CD14-positive monocyte (primary cell): ENCODE measurements around the gene JOSD2. TPM values are rescaled to one million over a fixed set of nuclear protein-coding genes. Genes with fewer than 3 reads are reported as not detected.

Experiments used
- DNase-seq, 3 donors: peaks; one replicate each; pipeline ENCODE4 v3.0.0-alpha.2; 2011 to 2022
- H2AFZ ChIP-seq: 2 replicates; pipeline ENCODE4 v1.6.0; 2012; ENCODE audit warnings: mild to moderate bottlenecking, low read depth, low read length, inconsistent platforms; ENCODE audit not compliant: insufficient read depth, poor library complexity, severe bottlenecking
- H3K27ac ChIP-seq, 2 donors: 1 replicate in 1 of 2; 2 replicates in 1 of 2; pipeline ENCODE4 v1.5.1; 2012 to 2013; ENCODE audit warnings: low read length in 2 of 2, control low read depth in 1 of 2, inconsistent platforms in 1 of 2, low read depth in 1 of 2, mild to moderate bottlenecking in 1 of 2
- H3K27me3 ChIP-seq, 2 donors: one replicate each; pipeline versions ENCODE4 v1.6.0 to v1.6.1; 2011 to 2013; ENCODE audit warnings: low read length in 2 of 2; ENCODE audit not compliant: control insufficient read depth in 2 of 2, insufficient read depth in 2 of 2
- H3K36me3 ChIP-seq, 2 donors: replicated peaks in 1 of 2; 1 replicate in 1 of 2; 2 replicates in 1 of 2; pipeline versions ENCODE4 v1.5.1 to v1.6.1; 2012 to 2013; ENCODE audit warnings: low read length in 2 of 2, control low read depth in 1 of 2, inconsistent platforms in 1 of 2, mild to moderate bottlenecking in 1 of 2; ENCODE audit not compliant: insufficient read depth in 2 of 2, control insufficient read depth in 1 of 2
- H3K4me1 ChIP-seq, 2 donors: 1 replicate in 1 of 2; 2 replicates in 1 of 2; pipeline versions ENCODE4 v1.5.1 to v1.6.1; 2012 to 2013; ENCODE audit warnings: low read length in 2 of 2, control low read depth in 1 of 2, inconsistent platforms in 1 of 2, mild to moderate bottlenecking in 1 of 2, moderate library complexity in 1 of 2; ENCODE audit not compliant: insufficient read depth in 2 of 2, control insufficient read depth in 1 of 2
- H3K4me2 ChIP-seq: replicated peaks from 2 replicates; pipeline ENCODE3; 2012; ENCODE audit warnings: low read length, moderate library complexity, mild to moderate bottlenecking; ENCODE audit not compliant: poor library complexity, severe bottlenecking; ENCODE audit errors: extremely low read depth
- H3K4me3 ChIP-seq, 3 experiments: fragments of 200-600 bp in 1 of 3; sonication (generic) in 1 of 3; replicated peaks in 1 of 3; 1 replicate in 2 of 3; 2 replicates in 1 of 3; pipeline ENCODE4 v1.5.1; 2011 to 2013; ENCODE audit warnings: low read length in 3 of 3, mild to moderate bottlenecking in 3 of 3, control low read depth in 2 of 3, low read depth in 2 of 3, inconsistent platforms in 1 of 3, moderate library complexity in 1 of 3
- H3K79me2 ChIP-seq: 2 replicates; pipeline ENCODE4 v1.6.0; 2012; ENCODE audit warnings: mild to moderate bottlenecking, control low read depth, inconsistent platforms, low read length, moderate library complexity; ENCODE audit not compliant: insufficient read depth
- H3K9ac ChIP-seq: 2 replicates; pipeline ENCODE4 v1.6.0; 2017; ENCODE audit warnings: low read length, mild to moderate bottlenecking; ENCODE audit not compliant: insufficient read depth, poor library complexity, severe bottlenecking
- H3K9me3 ChIP-seq, 2 donors: replicated peaks in 1 of 2; 1 replicate in 1 of 2; 2 replicates in 1 of 2; pipeline versions ENCODE4 v1.5.1 to v1.6.1; 2012 to 2013; ENCODE audit warnings: low read length in 2 of 2, control low read depth in 1 of 2; ENCODE audit not compliant: control insufficient read depth in 1 of 2, insufficient read depth in 1 of 2
- H4K20me1 ChIP-seq: 2 replicates; pipeline ENCODE4 v1.6.0; 2012; ENCODE audit warnings: mild to moderate bottlenecking, low read length, control low read depth, moderate library complexity; ENCODE audit not compliant: insufficient read depth
- H3K27ac Mint-ChIP-seq, 7 donors: one replicate each; pipeline ENCODE4 v1.8.0; 2020; ENCODE audit warnings: mild to moderate bottlenecking in 7 of 7, mixed read lengths in 7 of 7, moderate library complexity in 6 of 7, inconsistent platforms in 2 of 7
- H3K27me3 Mint-ChIP-seq, 3 donors: one replicate each; pipeline ENCODE4 v1.8.0; 2021 to 2022; ENCODE audit warnings: low read depth in 3 of 3, mild to moderate bottlenecking in 3 of 3, mixed read lengths in 3 of 3, moderate library complexity in 3 of 3, inconsistent platforms in 1 of 3
- H3K36me3 Mint-ChIP-seq, 2 donors: one replicate each; pipeline ENCODE4 v1.8.0; 2020; ENCODE audit warnings: mixed read lengths in 2 of 2, inconsistent platforms in 1 of 2, mild to moderate bottlenecking in 1 of 2
- H3K4me1 Mint-ChIP-seq: one replicate; pipeline ENCODE4 v1.8.0; 2020; ENCODE audit warnings: mild to moderate bottlenecking, mixed read lengths
- H3K4me3 Mint-ChIP-seq, 2 donors: one replicate each; pipeline ENCODE4 v1.8.0; 2020; ENCODE audit warnings: mild to moderate bottlenecking in 2 of 2, mixed read lengths in 2 of 2, moderate library complexity in 1 of 2
- H3K9me3 Mint-ChIP-seq, 7 donors: one replicate each; pipeline ENCODE4 v1.8.0; 2020 to 2022; ENCODE audit warnings: mixed read lengths in 7 of 7, mild to moderate bottlenecking in 6 of 7, moderate library complexity in 6 of 7, inconsistent platforms in 2 of 7
- WGBS: methylation state at CpG from one replicate; pipeline ENCODE4 v1.1.5; 2013; ENCODE audit warnings: missing lambda C conversion rate; ENCODE audit not compliant: insufficient coverage; 5-methylcytosine and 5-hydroxymethylcytosine counted together
- intact Hi-C, 2 donors: fragments of 100-400 bp; cut with micrococcal nuclease; formaldehyde crosslinking; loops; one replicate each; pipeline versions ENCODE4 v1.15.0 to v1.15.1; 2023
- polyA plus RNA-seq, 3 donors: library from polyadenylated mRNA; depleted of rRNA in 1 of 3; unstranded in 2 of 3; stranded (reverse) in 1 of 3; fragments of 300-500 nt in 2 of 3; fragments of >200 nt in 1 of 3; fragmentation: Illumina TruSeq in 2 of 3; gene quantifications; 1 replicate in 2 of 3; 2 replicates in 1 of 3; pipeline ENCODE4 v1.2.3, GENCODE V29; 2012 to 2021
- TF ChIP-seq, protein P1 (sequence below): fragments of 200-600 bp; IDR thresholded peaks from one replicate; pipeline ENCODE4 v1.8.0; 2022; ENCODE audit warnings: antibody characterized with exemption, mild to moderate bottlenecking

Gene JOSD2
- polyA plus RNA-seq, 3 donors, result 33.0 to 43.0 (median 37.2) TPM

DNA sequence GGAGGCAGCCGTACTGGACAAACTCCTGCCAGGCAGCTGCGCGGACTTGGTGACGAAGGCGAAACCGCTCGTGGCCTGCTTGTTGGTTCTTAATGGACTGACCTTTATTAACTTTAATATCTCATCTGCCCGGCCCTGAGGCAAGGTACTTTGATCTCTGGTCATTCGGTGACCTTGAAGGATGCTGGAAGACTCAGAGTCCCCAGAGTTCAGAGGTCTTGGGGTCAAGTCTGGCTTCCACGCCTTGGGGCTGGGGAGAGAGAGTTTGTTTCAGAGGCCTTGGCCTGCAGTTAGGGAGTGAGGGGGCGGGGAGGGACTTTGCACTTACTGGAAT is 44.3 kb downstream of the JOSD2 start:
- no peaks in the 10 kb centered on the region for H3K4me1 ChIP-seq
- intact Hi-C loops, result no loop called here
- H3K27ac ChIP-seq, result no peak overlapping the region
- no peaks in the 10 kb centered on the region for H4K20me1 ChIP-seq
- no peak overlapping the region for H3K4me2 ChIP-seq
- H3K36me3 ChIP-seq, result no peaks in the 10 kb centered on the region
- no peak for DNase-seq
- H2AFZ ChIP-seq, result no peak overlapping the region
- no peaks in the 10 kb centered on the region for H3K4me1 Mint-ChIP-seq
- no peaks in the 10 kb centered on the region for H3K9me3 ChIP-seq
- H3K27me3 ChIP-seq, result no peaks in the 10 kb centered on the region
- no peak overlapping the region for H3K27ac Mint-ChIP-seq
- H3K36me3 Mint-ChIP-seq, result no peaks in the 10 kb centered on the region
- no peaks in the 10 kb centered on the region for H3K79me2 ChIP-seq
- 95% methylated on average over 9 of the region's 11 CpGs for WGBS
- H3K27me3 Mint-ChIP-seq, result peaks cover 3 to 8% (median 8%) of the 10 kb centered on the region in 3 donors
- TF ChIP-seq, protein P1, sequence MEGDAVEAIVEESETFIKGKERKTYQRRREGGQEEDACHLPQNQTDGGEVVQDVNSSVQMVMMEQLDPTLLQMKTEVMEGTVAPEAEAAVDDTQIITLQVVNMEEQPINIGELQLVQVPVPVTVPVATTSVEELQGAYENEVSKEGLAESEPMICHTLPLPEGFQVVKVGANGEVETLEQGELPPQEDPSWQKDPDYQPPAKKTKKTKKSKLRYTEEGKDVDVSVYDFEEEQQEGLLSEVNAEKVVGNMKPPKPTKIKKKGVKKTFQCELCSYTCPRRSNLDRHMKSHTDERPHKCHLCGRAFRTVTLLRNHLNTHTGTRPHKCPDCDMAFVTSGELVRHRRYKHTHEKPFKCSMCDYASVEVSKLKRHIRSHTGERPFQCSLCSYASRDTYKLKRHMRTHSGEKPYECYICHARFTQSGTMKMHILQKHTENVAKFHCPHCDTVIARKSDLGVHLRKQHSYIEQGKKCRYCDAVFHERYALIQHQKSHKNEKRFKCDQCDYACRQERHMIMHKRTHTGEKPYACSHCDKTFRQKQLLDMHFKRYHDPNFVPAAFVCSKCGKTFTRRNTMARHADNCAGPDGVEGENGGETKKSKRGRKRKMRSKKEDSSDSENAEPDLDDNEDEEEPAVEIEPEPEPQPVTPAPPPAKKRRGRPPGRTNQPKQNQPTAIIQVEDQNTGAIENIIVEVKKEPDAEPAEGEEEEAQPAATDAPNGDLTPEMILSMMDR, result no peak
- H3K9ac ChIP-seq, result no peak overlapping the region
- H3K4me3 ChIP-seq, result no peak overlapping the region
- no peak overlapping the region for H3K4me3 Mint-ChIP-seq
- peaks cover 0 to 2% (median 0%) of the 10 kb centered on the region in 7 donors for H3K9me3 Mint-ChIP-seq

DNA sequence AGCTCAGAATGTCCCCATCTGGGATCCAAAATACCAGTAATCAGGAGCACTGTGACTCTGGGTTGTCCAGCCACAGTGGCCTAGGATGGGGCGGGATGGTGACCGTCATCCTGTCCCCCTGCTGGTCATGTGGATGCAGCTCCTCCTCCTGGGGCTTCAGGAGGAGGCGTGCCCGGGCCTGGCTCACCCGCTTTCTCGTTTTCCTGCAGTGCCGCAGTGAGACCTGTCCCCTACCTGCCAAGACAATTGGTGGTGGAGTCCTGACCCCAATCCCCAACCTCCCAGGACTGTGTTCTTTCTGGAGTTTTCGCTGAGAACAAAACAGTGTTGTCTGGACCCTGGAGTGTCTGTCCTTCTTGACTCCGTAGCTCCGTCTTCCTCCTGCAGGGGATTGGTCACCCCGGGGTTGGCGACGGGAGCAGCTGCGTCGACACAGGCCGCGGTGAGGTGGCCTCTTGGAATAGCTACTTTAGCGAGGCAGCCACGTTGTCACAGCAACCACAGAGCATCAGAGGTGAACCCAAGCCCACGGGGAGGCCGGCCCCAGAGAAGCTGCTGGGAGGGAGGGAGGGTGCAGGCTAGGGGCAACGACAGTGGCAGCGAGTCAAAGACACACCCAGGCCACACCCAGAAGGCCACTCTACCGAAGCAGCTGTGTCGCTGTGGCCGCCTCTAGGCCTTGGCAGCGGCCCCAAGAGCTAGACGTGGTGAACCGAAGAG is 44.8 kb downstream of the JOSD2 start:
- H3K79me2 ChIP-seq, result no peaks in the 10 kb centered on the region
- H3K9me3 Mint-ChIP-seq, result peaks cover 0 to 2% (median 0%) of the 10 kb centered on the region in 7 donors

More for the DNA sequence above, 44.8 kb downstream of the JOSD2 start:
- Histone ChIP-seq H3K4me2 (no peak overlapping the region), H3K27me3 (no peaks in the 10 kb centered on the region), H3K4me1 (no peaks in the 10 kb centered on the region), H3K36me3 (no peaks in the 10 kb centered on the region), H2AFZ (no peak overlapping the region), H3K27ac (no peak overlapping the region), H3K4me3 (no peak overlapping the region), H3K9me3 (no peaks in the 10 kb centered on the region), H3K9ac (no peak overlapping the region), H4K20me1 (no peaks in the 10 kb centered on the region)
- no peak overlapping the region for H3K4me3 Mint-ChIP-seq
- no peaks in the 10 kb centered on the region for H3K4me1 Mint-ChIP-seq
- DNase-seq, result no peak
- H3K27ac Mint-ChIP-seq, result no peak overlapping the region
- peaks cover 3 to 8% (median 6%) of the 10 kb centered on the region in 3 donors for H3K27me3 Mint-ChIP-seq
- 83% methylated on average over 21 of the region's 29 CpGs for WGBS
- TF ChIP-seq, protein P1, result no peak
- intact Hi-C loops, result no loop called here
- no peaks in the 10 kb centered on the region for H3K36me3 Mint-ChIP-seq
